Peyer's patch (tissue), 4 donors: Measurements from ENCODE around the gene ATP8B4. TPM values are rescaled to one million over a fixed set of nuclear protein-coding genes. Genes with fewer than 3 reads are reported as not detected.

ENCODE experiments used
- DNase-seq, 3 donors: peaks; one replicate each; pipeline ENCODE4 v3.0.0-alpha.2; 2017 to 2019
- H3K27ac ChIP-seq, 4 donors: fragments of 200-600 bp; sonication (generic); one replicate each; pipeline ENCODE4 v1.5.1; 2016 to 2019
- H3K27me3 ChIP-seq, 2 donors: fragments of 200-600 bp; sonication (generic); one replicate each; pipeline ENCODE4 v1.5.1; 2019
- H3K36me3 ChIP-seq, 3 donors: fragments of 200-600 bp; sonication (generic); one replicate each; pipeline ENCODE4 v1.5.1; 2016 to 2019
- H3K4me1 ChIP-seq, 4 donors: fragments of 200-600 bp; sonication (generic); one replicate each; pipeline ENCODE4 v1.5.1; 2016 to 2019
- H3K4me3 ChIP-seq, 4 donors: fragments of 200-600 bp; sonication (generic); 1 replicate in 3 of 4; 2 replicates in 1 of 4; pipeline ENCODE4 v1.5.1; 2016 to 2019; ENCODE audit warnings: mild to moderate bottlenecking in 1 of 4
- H3K9me3 ChIP-seq, 4 donors: fragments of 200-600 bp; sonication (generic); one replicate each; pipeline ENCODE4 v1.5.1; 2016 to 2019; ENCODE audit warnings: mild to moderate bottlenecking in 1 of 4
- CTCF ChIP-seq, 6 experiments: fragments of 450-650 bp in 4 of 6; fragments of 200-600 bp in 2 of 6; sonication (generic) in 1 of 6; IDR thresholded peaks; one replicate each; pipeline ENCODE4 v1.5.1; 2017 to 2019; ENCODE audit warnings: antibody characterized with exemption in 6 of 6, mild to moderate bottlenecking in 3 of 6, moderate library complexity in 1 of 6
- POLR2A ChIP-seq, 2 donors: fragments of 450-650 bp; IDR thresholded peaks; one replicate each; pipeline ENCODE4 v1.5.1; 2017; ENCODE audit warnings: antibody characterized with exemption in 2 of 2, mild to moderate bottlenecking in 2 of 2, moderate library complexity in 2 of 2
- total RNA-seq, 4 donors: library from RNA; depleted of rRNA; stranded (reverse); fragments of >200 nt; gene quantifications; one replicate each; pipeline ENCODE4 v1.1.0, GENCODE V29; 2016

ATP8B4 gene
- total RNA-seq, 4 donors from 2014 or later, result 1.4 to 13.2 (median 8.7) TPM

GRCh38 chr15:50127255-50127777 lies 8.3 kb upstream of the ATP8B4 start:
- Histone ChIP-seq H3K27me3 (no peaks in the 10 kb centered on the region), H3K27ac (no peak overlapping the region), H3K4me3 (no peak overlapping the region), H3K36me3 (no peaks in the 10 kb centered on the region), H3K4me1 (no peaks in the 10 kb centered on the region), H3K9me3 (peaks cover 0 to 3% (median 0%) of the 10 kb centered on the region in 4 donors)
- no peak for DNase-seq
- TF ChIP-seq CTCF (IDR thresholded peaks at IDR 0.05) (no peak), POLR2A (IDR thresholded peaks at IDR 0.05) (no peak)

GRCh38 chr15:50126072-50126471 lies 7.0 kb upstream of the ATP8B4 start:
- H3K4me3 ChIP-seq, result no peak overlapping the region
- H3K27me3 ChIP-seq, result no peaks in the 10 kb centered on the region
- no peak for DNase-seq
- TF ChIP-seq CTCF (IDR thresholded peaks at IDR 0.05), result no peak
- no peak for TF ChIP-seq POLR2A (IDR thresholded peaks at IDR 0.05)
- H3K4me1 ChIP-seq, result no peaks in the 10 kb centered on the region
- H3K36me3 ChIP-seq, result no peaks in the 10 kb centered on the region
- no peak overlapping the region for H3K27ac ChIP-seq
- H3K9me3 ChIP-seq, result peaks cover 0 to 3% (median 0%) of the 10 kb centered on the region in 4 donors

- DNase-seq, result no peak
- TF ChIP-seq CTCF (IDR thresholded peaks at IDR 0.05), result no peak
- Histone ChIP-seq H3K4me1 (no peaks in the 10 kb centered on the region), H3K4me3 (no peak overlapping the region), H3K27ac (no peak overlapping the region), H3K36me3 (no peaks in the 10 kb centered on the region), H3K9me3 (peaks cover 0 to 3% (median 0%) of the 10 kb centered on the region in 4 donors), H3K27me3 (no peaks in the 10 kb centered on the region)
These were observed 5.6 kb upstream of the ATP8B4 start for GRCh38 chr15:50124631-50125030.

- DNase-seq, result no peak
- no peak overlapping the region for H3K4me3 ChIP-seq
- H3K36me3 ChIP-seq, result no peaks in the 10 kb centered on the region
- peaks cover 0 to 3% (median 0%) of the 10 kb centered on the region in 4 donors for H3K9me3 ChIP-seq
- no peaks in the 10 kb centered on the region for H3K27me3 ChIP-seq
- H3K27ac ChIP-seq, result no peak overlapping the region
- no peak for TF ChIP-seq CTCF (IDR thresholded peaks at IDR 0.05)
- TF ChIP-seq POLR2A (IDR thresholded peaks at IDR 0.05), result no peak
- no peaks in the 10 kb centered on the region for H3K4me1 ChIP-seq
These were observed 5.0 kb upstream of the ATP8B4 start for GRCh38 chr15:50123861-50124557.

GRCh38 chr15:50120729-50121128 lies 1.7 kb upstream of the ATP8B4 start:
- Histone ChIP-seq H3K27ac (no peak overlapping the region), H3K9me3 (peaks cover 0 to 3% (median 0%) of the 10 kb centered on the region in 4 donors), H3K27me3 (no peaks in the 10 kb centered on the region), H3K36me3 (no peaks in the 10 kb centered on the region), H3K4me3 (no peak overlapping the region), H3K4me1 (no peaks in the 10 kb centered on the region)
- no peak for DNase-seq
- TF ChIP-seq CTCF (IDR thresholded peaks at IDR 0.05), result no peak
- no peak for TF ChIP-seq POLR2A (IDR thresholded peaks at IDR 0.05)
